DMS 273 (cell line): ENCODE results near the gene CAP2.
A peak's percentile ranks its signal among the peaks of the same experiment; 100 is the strongest.

Experiments used
- DNase-seq: peaks from one replicate; lab custom pipeline; 2025; ENCODE audit not compliant: unreplicated experiment; lab: John Stamatoyannopoulos, UW

Gene CAP2

DNA sequence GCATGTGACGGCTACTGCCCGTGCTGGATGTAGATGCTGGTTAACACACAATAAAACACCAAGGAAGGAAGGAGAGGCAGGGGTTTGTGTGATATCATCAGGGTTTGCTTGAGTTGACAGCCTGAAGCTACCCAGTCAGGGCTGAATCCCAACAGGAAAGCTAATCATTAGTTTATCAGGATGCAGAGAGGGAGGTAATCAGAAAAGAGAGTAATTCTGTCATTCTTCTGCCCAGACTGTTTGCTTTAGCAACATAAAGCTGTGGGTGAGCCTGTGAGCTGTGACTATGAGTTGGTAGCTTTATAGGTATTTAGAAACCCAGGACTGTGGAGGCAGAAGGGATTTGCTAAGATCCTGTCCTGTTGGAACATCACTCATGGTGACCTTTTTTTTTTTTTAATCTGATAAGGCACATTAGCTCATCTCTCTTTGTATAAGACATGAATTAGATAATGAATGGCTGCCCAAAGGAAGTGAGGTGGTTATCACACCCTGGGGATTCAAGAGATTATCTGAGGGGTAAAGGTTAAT lies 79.3 kb downstream of the CAP2 start:
- DNase-seq: peak; percentile 37

DNA sequence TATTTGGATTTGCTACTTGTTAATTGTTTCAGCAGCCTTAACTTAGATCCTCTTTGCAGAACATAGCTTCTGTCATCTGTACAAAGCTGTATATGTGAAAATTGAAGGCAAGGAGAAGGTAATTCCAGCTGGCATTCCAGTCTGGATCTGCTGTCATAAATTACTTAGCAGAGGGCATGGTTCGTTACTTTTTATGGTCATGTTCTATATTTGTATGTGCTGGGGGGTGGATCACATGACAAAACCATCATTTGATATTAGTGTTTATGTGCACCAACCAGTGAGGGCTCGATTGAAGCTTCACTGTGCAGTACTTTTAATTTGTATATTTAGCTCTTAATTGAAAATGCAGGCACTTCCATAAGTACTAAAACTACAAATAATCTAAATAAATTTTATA lies 80.2 kb downstream of the CAP2 start:
- DNase-seq: peak; percentile 78

DNA sequence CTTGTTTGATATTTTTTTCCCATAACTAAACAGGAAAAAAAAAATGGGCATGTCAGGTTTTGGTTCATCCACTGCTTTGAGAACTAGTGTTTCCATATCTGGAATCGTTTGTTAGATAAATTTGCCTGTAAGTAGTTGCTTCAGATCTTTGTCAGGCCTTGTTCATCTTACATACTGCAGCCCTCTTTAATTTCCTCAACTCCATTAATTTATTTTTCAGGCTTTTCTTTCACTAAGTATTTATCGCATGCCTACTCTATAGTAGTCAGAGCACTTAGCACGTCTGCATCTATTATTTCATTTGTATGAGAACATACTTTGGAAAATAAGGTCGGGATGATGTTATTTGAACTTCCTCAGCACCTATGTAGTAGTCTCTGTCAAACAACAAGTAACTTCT lies 80.9 kb downstream of the CAP2 start:
- no peak for DNase-seq

DNA sequence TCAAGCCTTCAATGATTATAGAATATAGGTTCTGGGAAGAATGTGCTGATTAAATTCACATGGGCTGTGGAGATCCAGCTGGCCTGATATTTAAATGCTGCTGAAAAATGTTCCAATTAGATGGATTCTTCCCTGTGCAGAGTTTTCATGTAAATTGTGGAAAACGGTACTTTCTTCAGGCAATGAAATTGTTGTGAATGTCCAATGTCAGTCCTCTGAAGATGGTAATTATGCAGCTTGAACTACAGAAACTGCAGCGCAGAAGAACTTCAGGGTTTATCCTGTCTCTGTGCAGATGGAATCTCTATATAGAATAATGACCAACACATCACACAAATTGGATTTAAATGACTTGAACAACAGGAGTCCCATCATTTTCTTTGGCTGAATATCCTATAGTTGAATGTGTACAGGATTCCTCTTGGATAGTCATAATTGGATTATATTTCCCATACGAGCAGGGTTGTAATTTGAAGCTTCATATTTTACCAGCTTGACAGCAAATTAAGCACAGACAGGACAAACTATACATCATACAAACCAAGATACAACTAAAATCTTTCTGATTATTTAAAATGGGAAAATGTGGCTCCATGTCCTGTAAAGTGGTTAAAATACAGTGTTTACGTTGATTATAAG lies 82.3 kb downstream of the CAP2 start:
- no peak for DNase-seq

DNA sequence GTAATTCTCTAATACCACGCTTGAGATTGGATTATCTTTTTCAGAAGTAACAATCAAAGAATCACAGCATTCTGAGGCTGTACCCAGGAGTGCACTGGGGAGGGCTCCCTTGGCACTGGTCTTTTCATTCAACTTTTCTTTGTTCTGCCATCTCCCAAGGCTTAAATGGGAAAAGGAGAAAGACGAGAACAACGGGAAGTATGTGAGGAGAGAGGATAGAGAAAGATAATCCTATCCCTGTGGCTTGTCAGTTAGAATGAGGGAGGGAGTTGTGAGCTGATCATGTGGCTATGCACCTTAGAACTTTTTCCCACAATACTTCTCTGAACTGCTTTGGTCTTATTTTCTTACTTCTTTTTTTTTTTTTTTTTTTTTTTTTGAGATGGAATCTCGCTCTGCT lies 83.1 kb downstream of the CAP2 start:
- DNase-seq: no peak

DNA sequence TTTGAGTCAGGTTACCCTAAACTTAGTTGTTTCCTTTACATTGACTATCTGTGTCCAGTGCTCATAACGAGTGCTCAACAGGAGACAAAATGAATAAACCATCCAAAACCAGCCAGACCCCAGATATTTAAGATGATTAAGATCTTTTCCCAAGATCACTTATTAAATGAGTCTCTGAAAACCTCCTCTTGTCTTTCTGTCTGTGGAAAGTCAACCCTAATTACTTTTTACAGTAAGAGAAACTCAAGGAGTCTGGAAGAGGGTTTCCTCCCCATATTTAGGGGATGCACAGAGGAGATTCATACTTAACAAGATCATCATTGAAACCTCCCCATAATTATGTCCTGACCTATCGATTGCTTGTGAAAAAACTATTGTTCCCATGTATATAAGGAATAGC lies 84.0 kb downstream of the CAP2 start:
- no peak for DNase-seq

DNA sequence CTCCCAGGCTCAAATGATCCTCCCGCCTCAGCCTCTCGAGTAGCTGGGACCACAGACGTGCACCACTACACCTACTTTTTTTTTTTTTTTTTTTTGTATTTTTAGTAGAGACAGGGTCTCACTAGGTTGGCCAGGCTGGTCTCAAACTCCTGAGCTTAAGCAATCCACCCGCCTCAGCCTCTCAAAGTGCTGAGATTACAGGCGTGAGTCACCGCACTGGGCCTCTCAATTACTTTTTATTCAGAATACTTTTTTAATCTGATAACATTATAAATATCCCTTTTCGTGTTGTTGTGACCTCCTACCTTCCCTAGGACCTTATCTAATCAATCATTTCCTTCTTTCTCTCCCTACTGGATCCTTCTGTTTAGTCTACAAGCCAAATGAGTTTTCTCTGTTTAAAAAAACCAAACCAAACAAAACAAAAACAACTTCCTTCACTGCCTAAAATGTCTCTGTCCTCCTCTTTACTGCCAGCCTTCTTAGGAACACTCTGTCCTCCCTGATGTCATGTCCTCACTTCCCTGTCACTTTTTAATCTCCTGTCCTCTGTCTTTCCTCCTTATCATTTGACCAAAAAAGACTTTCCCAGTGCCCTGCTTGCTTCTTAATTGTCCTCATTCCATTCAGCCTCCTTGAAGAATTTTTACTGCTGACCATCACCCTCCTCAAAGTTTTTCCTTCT lies 85.0 kb downstream of the CAP2 start:
- no peak for DNase-seq

DNA sequence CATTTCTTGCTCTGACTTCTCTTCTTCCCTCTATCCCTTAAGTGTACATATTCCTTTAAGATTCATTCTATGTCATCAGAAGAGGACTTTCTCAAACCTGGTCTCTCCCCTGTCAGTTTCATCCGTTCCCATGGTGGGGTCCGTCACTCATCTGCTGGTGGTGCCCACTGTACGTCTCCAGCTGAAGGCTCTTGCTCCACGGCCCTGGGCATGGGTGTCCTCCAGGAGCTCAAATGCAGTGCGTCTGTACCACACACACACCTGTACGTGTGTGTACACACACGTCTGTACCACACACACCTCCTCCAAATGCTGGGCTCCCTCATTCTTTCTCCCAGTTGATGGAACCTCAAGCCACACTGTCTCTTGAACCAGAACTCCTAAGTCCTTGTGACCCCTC lies 85.6 kb downstream of the CAP2 start:
- DNase-seq: no peak

DNA sequence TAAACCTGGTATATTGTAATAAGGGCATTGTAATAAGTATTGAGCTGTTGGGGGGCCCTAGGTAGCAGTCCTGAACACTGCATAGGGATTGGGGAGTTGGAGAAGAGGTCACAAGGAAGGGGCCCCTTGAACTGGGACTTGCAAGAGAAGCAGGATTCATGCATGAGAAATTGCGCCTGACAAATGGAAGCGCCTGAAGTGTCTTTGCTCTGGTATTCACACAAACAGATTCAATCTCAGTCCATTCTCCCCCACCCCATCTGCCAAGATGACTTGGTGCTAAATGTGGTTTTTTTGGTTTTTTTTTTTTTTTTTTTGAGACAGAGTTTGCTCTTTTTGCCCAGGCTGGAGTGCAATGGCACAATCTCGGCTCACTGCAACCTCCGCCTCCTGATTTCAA lies 87.1 kb downstream of the CAP2 start:
- no peak for DNase-seq

DNA sequence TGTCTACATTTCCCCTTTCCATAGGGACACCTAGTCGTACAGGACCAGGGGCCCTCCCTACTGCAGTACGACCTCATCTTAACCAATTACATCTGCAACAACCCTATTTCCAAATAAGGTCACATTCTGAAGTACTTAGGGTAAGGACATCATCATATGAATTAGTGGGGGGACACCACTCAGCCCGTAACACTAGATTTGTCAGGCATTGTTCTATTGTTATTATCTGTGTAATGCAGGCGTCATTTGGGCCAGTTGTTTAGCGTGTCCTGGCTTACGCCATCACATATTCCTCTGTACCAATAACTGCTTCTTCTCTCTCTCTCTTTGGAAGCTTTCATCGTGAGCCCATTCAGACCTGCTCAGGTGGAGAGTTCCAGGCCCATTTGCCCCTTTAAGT lies 89.3 kb downstream of the CAP2 start:
- DNase-seq: no peak

DNA sequence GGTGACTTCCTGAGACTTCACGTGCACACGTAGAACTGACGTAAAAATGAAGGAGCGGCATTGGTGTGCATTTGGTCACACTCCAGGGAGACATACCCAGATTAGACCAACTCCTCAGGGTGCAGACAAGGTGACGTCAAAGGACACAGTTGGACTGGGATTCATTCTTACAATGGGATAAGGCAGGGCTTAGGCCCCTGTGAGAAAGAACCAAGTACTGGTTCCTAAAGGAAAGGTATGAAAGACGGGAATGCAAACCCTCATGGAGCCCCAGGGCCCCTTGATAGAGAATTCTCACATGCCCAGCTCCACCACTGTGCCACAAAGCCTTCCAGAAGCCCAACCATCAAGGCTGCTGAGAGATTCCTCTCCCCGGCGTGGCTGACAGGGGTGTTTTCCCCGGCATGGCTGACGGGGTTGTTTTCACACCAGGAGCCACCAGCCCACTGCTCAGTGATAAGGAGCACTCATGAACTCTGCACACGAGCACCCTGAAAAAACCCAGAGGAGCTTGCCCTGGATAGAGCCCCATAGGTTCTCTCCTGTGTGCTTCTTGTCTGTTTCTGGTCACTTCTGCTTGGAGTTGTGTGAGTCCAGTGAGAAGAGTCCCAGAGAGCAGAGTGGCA lies 90.1 kb downstream of the CAP2 start:
- DNase-seq: peak; percentile 38

DNA sequence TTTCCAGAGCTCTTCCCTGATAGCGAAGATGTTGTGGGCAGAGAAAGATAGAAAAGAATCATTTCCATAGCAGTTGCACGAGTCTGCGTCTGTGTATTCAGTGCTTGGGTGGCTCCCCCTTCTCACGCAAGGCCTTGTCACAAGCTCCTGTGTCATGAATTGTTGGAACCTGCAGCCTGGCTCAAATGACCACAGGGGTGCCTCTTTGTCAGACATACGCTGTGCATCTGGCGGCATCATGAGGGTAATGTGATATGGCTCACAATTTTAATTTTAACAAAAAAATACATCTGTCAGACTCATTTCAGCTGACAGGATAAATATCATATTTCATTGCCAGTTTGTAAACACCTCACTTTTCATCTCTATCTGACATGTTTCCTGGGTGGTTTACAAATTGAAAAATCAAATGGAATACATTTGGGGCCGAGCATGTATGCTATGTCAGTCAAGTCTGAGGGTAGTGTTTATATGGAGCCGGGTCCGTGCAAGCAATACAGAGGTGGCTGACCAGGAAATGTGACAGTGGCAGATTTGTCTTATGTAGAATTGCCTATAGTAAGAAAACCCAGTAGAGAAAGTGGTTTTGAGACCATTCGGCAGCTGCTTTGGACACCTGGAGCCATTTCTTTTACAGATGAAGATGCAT lies 90.9 kb downstream of the CAP2 start:
- peak; percentile 83 for DNase-seq

DNA sequence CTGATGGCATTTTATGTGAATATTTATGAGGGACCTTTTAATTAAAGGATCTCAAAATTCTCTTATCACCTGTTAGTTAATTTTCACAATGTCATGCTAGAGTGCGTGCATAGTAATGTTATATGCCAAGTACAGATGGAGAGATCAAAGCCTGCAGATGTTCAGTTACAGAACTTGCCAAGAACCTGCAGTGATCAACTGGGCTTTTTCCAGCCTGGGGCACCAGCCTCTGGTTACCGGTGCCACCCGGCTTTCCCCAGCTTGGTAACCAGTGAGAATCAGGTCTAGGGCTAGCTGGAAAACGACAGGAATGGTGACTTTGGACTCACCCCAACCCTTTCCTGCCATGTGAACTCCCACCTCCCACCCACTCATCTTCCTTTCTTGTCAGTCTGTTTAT lies 91.8 kb downstream of the CAP2 start:
- DNase-seq: peak; percentile 94

DNA sequence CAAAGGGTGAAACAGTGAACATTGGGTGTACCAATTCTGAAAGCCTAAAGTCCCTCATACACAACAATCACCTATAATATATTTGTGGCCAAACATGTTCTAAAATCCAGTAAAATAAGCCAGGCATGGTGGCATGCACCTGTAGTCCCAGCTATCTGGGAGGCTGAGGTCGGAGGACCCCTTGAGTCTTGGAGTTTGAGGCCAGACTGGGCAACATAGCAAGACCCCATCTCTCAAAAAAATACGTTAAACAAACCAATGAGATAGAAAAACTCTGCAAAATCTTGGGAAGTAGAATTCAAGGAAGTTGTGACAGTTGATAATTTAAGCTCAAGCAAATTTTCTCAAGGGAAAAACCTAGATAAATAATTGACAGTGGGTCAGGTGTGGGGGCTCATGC lies 92.6 kb downstream of the CAP2 start:
- DNase-seq: no peak

DNA sequence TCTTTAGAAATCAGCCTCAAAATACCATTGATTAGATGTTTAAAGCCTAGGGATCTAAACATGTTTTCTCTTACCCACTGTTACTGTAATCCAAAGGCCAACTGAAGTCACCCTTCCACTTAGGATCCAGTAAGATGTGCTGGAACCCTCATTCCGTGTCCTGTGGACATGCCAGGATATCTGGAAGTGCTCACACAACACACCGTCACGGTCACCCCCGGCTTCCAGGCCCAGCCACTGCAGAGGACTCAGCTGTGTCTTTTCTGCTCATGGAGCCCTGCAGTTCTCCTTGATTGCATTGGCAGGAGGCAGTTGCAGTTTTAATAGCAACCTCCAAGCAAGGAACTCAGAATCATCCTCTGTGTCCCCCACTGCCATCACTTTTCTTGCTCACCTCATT lies 93.3 kb downstream of the CAP2 start:
- DNase-seq: no peak

DNA sequence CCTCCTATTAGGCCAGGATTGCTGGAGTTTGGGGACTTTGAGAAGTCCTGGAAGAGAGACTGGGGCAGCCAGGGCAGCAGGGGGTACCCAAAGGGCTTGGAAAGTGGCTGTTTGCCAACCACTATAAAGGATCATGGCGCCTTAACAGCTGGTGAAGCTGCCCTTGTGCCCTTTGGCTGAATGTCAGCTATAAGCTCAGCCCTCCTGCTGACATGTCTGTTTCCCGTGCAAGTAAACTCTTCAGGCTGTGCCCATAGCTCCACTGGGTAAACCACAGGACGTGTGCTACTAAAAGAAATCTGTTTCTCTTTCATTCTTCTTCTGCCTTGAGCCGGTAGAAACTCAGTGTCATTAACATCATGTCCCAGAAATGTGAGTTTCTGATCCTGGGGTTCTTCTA lies 97.3 kb downstream of the CAP2 start:
- DNase-seq: peak; percentile 96

DNA sequence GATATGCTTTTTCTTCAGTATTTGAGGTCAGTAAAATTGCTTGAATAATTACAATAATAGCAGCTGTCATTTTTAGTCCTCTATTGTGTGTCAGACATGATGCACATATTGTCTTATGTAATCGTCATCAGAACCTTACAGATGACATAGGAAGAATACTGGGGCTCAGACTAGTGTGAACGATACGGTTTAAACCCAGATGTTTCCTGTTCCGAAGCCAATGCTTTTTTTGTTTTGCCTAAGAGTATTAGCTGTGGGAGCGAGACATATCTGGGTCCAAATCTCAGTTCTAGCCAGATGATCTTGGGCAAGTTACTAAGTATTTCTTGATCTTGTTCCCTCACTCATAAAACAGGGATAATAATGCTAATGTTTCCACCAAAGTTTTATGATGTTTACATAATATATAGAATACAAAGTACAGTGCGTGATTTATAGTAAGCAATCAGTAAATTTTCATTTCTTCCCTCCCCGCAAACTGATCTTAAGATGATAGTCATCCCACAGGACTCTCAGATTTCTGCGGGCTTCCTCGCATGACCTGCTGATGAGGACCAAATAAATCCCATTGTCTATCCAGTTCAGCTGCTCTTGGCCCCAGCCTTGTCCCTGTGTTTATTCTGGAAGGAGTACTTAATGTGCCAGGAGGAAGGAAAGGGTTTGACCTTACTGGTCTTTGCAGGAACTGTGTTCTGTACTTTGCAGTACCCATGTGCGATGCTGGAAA lies 98.2 kb downstream of the CAP2 start:
- peak; percentile 54 for DNase-seq

DNA sequence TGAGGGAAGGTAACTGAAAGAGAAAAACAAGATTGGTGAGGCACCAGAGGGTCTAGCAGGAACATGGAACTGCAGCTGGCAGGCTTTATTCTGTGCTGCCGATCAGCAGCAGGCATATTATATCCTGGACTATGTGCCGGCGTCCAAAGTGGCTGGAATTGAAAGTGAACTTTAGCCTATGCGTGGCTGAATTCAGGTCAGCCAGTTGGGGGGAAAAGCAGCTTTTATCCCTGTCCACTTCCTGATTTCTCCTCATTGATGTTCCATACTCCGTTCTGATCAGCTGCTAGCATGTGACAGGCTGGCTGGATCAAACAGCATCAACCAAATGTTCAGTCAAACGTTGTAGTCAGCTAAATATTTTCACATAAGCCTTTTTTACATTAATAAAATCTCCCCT lies 99.0 kb downstream of the CAP2 start:
- DNase-seq: peak; percentile 35

DNA sequence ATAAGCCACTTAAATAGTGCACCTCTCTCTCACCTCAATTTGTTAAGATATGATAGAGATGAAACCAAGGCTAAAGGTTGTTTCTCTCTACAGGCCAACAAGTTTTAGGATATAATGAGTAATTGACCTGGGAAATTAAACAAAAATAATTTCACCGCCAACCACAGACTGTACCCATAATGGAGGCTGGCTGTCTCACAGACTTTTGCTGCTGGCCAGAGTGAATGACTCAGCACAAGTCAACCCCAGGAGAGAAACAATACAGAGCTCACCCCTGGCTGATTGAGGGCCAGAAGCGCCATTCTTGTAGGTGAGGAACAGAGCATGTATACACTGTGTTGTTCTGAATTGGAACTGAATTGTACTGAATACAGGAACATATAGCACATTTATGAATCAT lies 99.9 kb downstream of the CAP2 start:
- DNase-seq: peak; percentile 21

DNA sequence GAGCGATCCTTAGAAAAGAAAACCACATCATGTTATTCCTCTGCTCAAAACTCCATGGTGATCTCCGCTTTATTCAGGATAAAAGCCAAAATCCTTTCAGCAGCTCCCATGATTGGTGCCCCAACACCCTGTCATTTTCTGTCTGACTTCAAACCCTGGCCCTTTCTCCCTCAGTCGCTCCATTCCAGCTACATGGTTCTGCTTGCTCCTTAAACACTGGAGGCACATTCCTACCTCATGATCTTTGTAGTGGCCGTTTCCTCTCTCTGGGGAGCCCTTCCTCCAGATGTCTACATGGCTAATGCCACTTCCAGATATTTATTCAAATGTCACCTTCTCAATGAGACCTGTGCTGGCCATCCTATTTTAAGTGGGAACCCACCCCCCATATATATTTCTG lies 100.8 kb downstream of the CAP2 start:
- DNase-seq: no peak

DNA sequence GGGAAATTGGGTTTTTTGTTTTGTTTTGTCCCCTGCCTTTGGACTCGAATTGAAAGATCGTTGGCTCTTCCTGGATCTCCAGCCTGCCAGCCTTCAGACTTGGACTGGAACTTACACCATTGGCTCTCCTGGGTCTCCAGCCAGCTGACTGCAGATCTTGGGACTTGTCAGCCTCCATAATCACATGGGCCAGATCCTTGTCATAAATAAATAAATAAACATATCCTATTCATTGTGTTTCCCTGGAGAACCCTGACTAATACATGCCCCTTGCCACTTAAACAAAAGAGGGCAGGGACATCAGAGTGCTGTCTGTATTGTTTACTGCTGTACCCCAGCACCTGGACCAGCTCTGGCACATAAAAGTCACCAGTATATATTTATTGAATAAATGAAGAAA lies 101.5 kb downstream of the CAP2 start:
- DNase-seq: no peak
